Measurements from ENCODE around the gene RBSN. TPM values are rescaled to one million over a fixed set of nuclear protein-coding genes. Genes with fewer than 3 reads are reported as not detected.
A peak's percentile ranks its signal among the peaks of the same experiment; 100 is the strongest.
"Not testable (repeated sequence)": the region's sequence is repeated elsewhere in the genome, so short reads cannot be mapped to it uniquely, and the experiment has no call there.

RBSN gene
- 10 to 100 TPM; 25.5 to 33.2 (median 31.0) TPM for polyA plus RNA-seq (ENCODE audit: insufficient read depth in 1 of 5, insufficient read length in 5 of 5, low replicate concordance in 1 of 5)
- long read RNA-seq, donor 1, partial matches to known transcripts = 0 of 3 reads
- long read RNA-seq, donor 1, other reads (novel, unspliced or antisense) = 0 of 3 reads
- long read RNA-seq, donor 2, partial matches to known transcripts = 0 of 1 reads
- long read RNA-seq, donor 2, other reads (novel, unspliced or antisense) = 0 of 1 reads
- long read RNA-seq, donor 3 = 0 reads
- long read RNA-seq, donor 4, partial matches to known transcripts = 0 of 1 reads
- long read RNA-seq, donor 4, other reads (novel, unspliced or antisense) = 0 of 1 reads
- long read RNA-seq, donor 5 = 0 reads
- long read RNA-seq, donor 6, partial matches to known transcripts = 12 of 13 reads
- long read RNA-seq, donor 6, other reads (novel, unspliced or antisense) = 0 of 13 reads
- long read RNA-seq, donor 7, full-length matches to known transcripts = 4 of 4 reads
- long read RNA-seq, donor 7, partial matches to known transcripts = 0 of 4 reads
- long read RNA-seq, donor 7, other reads (novel, unspliced or antisense) = 0 of 4 reads
- long read RNA-seq, donor 8, partial matches to known transcripts = 0 of 2 reads
- long read RNA-seq, donor 8, other reads (novel, unspliced or antisense) = 0 of 2 reads

DNA sequence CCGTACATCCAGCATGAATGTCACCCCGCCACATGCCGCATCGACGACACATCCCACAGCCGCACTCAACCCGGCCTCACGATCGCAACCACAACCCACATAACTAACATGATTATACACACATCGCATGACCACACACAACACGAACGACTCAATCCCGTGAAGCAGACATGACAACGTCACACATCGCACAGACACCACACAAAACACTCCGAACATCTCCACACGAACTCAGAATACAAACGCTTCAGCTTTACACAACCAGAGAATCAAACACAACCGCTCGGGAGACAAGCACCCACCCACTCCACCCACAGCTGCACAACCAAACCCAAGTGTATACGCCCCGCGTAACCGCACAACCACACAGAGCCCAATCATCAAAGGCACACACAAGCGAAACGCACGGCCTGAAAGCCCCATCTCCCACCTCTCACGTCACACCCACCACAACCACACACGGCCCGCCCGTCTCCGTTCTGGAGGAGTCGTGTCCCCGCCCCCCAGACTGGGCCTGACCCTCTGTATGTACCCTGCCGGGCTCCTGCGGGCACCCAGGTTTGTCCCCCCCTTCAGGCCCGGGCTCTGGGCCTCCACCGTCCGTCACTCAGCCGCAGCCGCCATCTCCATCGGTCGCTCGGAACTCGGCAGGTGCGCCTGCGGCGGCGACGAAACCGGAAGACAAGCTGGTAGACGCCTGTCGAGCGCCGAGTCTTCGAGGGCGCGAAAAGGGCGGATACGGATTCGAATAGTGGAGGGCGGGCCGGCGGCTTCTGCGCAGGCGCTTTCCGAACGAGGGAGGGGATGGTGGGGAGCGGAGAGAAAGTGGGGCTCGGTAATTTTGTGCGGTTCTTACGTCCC, at the start of gene RBSN:
Gene RBSN (minus strand): TSS at position 646 of the 861 bp plus-strand sequence. CDS start 3,028 bp downstream, outside the sequence.
- DNase-seq = peak; percentile 92 to 93

DNA sequence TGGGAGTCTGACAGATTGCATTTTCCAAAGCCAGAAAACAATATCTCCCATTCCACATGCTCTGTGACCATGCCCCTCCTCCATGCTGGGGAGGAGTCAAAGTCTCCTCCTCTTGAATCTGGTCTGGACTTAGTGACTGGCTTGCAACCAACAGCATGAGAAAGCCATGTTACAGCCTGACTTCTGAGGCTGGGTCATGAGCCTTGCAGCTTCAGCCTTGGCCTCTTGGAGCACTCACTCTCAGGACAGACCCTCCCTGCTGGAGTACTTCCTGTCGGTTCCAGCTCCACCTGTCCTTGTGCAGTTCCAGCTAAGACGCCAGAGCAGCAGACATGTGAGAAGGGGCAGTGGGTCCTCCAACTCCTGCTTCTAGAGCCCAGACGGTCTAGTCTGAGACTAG, 49.7 kb upstream of the RBSN start:
- DNase-seq = no peak

DNA sequence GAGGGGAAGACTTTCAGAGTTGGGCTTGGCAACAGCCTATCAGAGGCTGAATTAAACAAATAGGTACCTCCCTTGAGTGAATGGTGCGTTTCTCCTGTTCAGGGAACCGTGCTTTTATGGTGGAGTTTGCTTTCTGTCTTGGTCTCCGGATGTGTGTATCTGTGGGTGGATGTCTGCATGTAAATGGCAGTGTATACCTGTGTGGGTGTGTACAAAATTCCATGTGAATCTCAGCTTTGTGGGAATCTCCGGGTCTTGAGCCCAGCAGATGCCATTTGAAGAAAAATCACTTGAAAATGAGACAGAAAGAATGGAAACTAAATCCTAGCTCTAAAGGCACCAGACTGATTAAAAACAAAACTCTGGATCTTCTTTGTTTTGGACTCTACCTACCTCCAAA, 37.9 kb upstream of the RBSN start:
- DNase-seq = not testable (repeated sequence)

DNA sequence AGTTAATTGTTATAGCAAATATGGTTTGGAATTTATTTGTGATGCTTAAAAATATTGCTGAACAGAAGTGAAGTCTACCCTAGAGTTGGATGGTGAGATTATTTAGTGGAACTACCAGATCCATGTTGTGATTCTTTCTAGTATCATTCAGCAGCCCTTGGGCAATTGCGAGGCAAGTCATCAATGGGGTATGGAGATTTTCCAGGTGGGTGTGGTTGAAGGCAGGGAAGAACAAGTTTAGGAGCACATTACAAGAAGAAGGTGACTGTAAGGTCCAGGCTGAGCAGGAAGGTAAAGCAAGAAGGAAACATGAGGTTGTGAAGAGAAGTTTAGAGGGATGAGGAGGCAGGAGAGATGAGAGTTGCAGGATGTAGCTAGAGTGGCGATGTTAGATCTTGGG, 36.0 kb upstream of the RBSN start:
- not testable (repeated sequence) for DNase-seq

DNA sequence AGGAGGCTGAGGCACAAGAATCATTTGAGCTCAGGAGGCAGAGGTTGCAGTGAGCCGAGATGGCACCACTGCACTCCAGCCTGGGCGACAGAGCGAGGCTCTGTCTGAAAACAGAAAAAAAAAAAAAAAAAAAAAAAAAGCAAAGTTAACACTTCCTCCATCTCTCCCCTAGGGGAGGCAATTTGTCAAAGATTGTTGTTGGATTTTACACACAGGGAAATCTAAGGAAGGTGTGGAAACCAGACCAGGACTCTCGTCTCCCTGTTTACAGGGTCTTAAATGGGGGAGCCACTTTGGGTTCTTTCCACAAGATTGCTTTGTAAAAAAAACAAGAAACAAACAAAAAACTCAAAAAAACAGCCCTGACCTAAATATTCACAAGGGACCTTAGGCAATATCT, 29.5 kb upstream of the RBSN start:
- not testable (repeated sequence) for DNase-seq

DNA sequence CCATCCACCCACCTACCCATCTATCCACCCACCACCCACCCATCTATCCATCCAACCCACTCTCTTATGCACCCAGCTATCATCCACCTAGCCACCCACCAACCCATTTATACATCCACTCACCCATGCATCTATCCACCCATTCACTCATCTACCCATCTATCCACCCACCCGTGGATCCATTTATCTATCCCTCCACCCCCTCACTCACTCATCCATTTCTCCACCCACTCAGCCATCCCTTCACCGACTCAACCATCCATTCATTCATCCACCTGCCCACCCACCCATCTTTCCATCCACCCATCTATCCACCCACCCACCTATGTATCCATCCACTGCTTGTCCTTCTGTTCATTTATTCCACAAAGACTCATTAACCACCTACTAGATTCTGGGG, 28.0 kb upstream of the RBSN start:
- DNase-seq = not testable (repeated sequence)

DNA sequence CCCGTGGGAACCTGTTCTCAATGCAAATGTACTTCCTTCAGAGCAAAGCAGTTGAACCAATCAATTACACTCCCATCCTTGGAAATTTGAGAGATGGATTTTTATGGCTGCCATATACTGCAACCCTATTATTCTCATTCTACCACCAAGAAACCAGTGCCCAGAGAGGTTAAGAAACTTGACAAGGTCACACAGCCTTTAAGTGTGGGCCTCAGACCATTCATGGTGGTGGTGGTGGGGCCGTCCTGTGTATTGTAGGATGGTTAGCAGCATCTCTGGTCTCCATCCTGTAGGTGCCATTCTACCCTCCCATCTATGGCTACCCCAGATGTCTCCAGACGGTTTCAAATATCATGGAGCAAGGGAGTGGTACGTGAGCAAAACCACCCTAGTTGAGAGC, 23.4 kb upstream of the RBSN start:
- DNase-seq = no peak

DNA sequence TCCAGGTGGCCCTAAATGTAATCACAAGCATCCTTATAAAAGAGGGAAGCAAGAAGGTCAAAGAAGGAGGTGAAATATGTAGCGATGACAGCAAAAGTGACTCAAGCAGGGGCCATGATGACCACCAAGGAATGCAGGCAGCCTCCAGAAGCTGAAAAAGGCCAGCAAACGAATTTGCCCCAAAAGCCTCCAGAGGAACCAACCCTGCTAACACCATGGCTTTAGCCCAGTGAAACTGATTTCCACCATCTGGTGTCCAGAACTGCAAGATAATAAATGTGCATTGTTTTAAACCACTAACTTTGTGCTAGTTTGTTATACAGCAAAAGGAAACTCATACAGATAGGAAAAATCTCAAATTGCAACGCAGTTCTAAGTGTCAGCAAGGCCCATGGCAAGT, 23.0 kb upstream of the RBSN start:
- no peak for DNase-seq

DNA sequence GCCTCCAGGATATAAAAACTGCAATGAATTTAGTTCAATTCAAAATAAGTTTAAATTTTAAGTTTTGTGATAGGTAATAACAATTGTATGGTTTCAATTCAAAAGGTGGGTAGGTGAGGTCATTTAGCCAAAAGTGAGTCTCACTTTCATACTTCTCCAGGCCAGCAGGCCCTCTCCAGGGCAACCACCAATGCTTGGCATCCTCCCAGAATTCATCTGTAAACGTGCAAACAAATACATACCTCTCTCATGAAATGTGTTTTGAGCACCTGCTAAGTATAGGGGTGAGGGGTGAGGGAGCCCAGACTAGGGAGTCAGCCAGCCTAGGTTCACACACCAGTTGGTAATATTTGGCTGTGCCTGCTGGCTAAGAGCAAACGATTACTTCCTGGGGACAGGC, 22.0 kb upstream of the RBSN start:
- DNase-seq = no peak

DNA sequence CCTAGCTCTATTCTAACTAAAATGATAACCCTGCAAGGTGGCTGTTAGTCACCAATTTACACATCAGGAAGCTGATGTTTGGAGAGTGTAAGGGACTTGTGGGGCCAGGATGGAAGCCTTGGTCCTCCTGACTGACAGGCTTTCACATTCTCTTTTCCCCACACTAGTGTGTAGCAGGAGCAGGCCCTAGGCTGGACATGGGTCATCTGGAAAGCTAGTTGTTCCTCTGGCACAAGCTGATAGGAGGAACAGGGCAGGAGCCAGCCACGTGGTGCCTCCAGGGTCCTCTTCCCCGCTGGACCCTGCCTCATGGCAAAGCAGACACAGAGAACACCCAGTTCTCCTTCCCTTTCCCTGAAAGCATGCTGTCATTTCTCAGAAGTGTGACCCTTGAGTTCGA, 18.1 kb upstream of the RBSN start:
- no peak for DNase-seq

DNA sequence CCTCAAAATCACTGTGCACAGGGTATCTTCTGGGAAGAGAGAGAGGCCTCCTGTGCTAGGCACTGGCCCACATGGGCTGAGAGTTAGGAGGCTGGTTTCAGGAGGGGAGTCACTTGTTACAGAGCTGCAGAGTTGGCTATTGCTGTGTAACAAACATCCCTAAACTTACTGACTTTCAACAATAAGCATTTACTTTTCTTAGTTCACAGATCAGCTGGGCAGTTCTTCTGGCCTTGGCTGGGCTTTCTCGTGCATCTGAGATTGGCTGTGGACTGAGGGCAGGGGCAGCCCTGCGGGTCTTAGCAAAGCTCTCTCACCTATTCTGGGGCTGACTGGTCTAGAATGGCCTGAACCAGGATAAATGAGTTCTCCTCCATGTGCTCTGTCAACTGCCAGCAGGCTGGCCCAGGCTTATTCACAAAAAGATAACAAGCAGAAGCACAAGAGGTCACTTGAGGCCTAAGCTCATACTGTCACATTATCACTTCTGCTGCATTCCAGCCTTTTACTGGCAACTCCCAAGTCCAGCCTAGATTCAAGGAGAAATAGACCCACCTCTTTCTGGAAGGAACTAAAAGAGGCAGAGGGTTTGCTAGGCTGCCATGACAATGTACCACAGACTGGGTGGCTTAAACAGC, 17.2 kb upstream of the RBSN start:
- no peak for DNase-seq

DNA sequence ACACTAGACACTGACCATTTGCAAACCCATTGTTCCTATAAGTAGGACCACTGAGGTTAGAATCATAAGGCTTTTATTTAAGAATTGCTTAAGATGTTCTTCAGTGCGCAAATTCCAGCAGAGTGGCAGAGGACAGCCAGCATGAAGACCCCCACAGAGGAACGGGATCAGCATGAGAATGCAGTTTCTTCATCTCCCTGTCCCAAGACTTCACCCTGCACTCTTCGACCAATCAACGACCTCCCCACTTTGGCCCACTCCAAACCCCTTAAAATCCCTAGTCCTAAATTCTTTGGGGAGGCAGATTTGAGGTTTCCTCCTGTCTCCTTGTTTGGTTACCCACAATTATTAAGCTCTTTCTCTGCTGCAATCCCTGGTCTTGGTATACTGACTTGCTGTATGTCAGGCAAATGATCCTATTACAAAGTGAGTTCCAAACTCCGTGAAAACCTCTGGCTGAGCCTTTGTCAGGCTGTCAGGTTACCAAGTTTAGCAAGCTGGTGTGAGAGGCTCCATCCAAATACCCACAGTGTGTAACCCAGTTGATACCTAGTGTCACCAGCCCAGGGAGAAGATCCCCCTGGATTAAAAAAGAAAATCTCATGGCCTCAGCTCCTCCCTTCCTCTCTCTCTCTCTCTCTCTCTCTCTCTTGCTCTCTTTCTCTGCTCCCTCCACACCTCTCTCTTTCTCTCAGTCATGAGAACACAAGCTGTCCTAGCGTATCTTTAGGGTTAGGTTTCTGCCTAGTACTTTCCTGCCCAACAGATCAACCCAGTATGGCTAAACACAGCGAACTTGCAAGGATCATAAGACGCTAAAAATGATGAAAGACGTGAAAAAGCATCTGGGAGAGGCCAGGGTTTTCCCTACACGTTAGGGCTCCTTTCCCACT, 15.8 kb upstream of the RBSN start:
- DNase-seq = no peak

DNA sequence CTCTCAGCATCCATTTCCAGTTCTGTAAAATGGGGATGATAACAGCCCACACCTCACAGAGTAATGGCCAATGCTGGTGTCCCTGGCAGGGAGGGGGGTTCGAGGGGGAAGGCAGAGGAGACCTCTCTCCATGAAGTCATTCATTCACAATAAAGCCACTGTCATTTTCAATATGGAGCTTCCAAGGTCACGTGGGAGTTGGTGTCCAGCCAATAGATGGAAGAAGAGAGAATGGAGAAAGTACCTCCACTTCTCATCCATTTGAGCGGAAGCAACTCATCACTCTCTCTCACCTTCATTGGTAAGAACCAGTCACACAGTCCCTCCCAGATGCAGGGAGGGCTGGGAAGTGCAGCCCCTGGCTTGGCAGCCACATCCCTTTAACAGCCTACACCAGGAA, 14.9 kb upstream of the RBSN start:
- no peak for DNase-seq

DNA sequence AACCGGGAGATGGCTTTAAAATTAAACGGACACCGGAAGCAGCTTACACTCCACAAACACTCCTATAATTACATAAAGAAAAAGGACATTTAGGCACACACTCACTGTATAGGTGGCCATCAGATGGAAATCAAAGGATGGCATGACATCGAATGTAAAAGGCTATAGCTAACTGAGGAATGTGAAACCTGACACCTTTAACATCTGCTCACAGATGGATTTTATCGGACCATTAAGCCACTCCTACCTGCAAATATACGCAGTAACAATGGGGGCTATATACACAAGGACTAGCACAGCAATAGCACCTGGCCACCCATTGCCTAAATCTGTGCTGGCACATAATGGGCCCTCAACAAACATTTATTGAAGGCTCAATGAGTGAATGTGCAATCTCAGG, 14.5 kb upstream of the RBSN start:
- no peak for DNase-seq

DNA sequence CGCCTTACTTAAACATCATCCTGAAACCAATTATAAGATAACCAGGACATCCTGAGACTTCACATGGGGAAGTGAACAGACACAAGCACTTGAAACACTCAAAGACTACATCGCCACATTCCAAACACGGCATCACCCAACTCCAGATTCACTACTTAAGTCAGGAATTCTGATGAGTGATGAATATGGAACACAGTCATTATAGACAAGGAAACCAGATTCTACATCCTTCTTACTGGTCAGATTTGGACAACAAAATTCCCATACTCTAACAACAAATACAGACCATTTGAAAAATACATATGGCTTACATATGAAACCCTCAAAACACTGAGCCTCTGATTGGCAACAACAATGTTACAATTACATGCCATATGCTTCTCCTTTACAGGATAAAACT, 13.1 kb upstream of the RBSN start:
- DNase-seq = no peak

DNA sequence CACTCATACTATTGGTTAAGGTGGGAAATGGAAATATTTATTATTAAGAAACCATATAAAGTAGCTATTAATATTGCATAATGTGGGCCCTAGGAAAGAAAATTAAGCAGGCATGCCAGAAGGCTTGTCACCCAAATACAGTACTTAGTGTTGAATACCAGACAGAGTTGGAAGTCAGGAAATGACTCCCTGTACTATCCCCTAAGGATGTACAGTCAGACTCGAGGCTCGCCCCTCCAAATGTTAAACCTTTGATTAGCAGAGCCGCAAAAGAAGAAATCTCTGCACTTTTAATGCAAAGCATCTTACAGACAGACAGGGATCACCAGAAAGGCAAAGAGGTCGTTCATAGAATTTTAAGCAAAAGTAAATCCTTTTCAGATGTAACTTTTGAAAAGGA, 11.3 kb upstream of the RBSN start:
- DNase-seq = no peak

DNA sequence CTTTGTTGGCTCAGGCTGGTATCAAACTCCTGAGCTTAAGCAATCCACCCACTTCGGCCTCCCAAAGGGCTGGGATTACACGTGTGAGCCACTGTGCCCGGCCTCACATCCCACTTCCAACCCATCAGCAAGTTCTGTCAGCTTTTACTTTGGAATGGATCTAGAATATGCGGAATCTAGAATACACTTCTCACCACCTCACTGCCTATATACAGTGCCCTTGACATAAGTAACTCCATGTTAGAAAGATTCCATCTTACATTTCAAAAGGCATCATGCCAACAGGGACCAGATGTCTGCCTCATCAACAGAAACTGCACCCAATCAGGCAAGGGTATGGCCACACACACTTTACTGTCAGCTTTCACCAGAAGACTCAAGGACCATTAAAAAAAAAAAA, 9.9 kb upstream of the RBSN start:
- DNase-seq = no peak

DNA sequence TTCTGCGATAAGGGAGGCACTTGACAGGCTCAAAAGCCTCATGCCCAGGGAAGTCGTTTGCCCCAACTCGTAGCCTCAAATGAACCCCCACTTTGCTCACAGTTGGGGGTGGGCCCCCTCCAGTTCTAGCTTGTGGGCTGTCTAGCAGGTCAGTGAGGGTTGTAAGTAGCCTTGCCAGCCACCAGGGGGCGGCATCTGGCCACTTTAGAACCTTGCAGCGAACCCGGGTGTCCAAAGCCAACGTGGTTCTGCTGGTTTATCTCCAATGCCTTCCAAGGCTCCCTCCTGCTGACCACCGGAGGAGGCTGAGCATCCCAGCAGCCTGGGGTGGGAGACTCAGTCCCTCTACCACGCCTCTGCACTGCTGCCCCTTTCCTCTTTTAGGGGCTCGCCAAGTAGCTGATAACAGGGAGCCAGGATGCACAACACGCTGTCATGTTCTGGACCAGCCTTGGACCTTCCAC, 9.2 kb upstream of the RBSN start:
- DNase-seq = peak; percentile 62 to 73

DNA sequence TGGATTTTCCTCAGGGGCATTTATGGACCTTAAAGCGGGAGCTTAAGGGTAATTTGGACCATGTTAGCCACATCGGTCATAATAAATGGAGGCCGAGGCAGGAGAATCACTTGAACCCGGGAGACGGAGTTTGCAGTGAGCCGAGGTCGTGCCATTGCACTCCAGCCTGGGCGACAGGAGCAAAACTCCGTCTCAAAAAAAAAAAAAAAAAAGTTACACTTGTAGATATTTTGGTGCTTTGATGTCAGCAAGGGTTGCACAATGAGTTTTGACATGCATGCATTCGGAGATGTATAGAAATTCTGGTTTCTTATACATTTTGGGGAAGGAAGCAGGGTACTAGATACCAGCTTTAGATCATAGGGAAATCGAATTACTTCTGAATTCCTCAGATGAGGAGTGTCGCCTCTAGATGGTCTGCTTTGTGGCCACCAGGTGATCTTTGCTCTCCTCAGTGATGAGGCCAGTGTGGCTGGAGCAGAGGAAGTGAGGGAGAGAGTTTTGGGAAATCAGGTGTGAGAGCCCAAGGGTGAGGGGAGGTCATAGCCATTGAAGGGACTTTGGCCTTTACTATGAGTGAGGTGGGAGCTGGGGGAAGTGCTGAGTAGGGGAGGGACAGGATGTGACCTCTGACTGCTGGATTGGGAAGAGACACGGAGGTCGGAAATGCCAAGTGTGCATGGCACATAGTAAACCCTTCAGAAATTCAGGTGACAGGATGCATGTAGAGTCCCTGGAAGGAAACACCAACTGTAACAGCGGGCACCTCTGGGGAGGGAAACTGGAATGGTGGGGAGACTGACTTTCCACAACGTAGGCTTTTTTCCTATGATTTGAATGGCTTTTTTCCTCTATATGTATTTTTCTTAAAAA, 8.4 kb upstream of the RBSN start:
- DNase-seq = no peak

DNA sequence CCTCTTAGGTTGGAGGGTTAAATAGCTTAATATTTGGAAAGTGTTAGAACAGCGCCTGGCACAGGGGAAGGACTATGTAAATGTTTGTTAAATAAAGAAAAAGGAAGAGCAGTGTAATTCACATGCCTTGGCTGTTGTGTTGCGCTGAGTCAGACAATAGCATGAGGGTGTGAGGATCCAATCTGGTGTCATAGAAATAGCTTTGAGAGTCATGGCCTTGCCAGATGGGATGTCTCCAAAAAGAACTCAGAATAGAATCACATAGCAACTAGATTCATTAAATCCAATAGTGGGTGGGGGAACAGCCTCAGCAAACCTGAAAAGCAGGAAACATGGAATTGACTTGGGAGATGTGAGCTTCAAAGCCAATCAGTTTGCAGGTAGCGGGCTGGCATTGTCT, 3.9 kb upstream of the RBSN start:
- DNase-seq = no peak

Measured in right lung (tissue), 10 donors.